GM08714 (cell line): ENCODE results near the gene ACKR3.

Experiments
- H3K4me3 ChIP-seq: fragments of 200-500 bp; sonication (Bioruptor generic); 2 replicates; pipeline ENCODE4 v1.5.1; 2014; ENCODE audit warnings: mild to moderate bottlenecking, low read length, inconsistent platforms
- ZNF274 ChIP-seq: IDR thresholded peaks from 2 replicates; pipeline ENCODE4 v1.6.1; 2012; ENCODE audit warnings: mild to moderate bottlenecking, low read depth, low read length

ACKR3 gene

GRCh38 chr2:236554629-236555282 is 14.9 kb upstream of the ACKR3 start:
- no peak for TF ChIP-seq ZNF274
- no peak overlapping the region for H3K4me3 ChIP-seq

- H3K4me3 ChIP-seq, result no peak overlapping the region
- TF ChIP-seq ZNF274, result no peak
Measured at GRCh38 chr2:236555481-236555880, 14.1 kb upstream of the ACKR3 start.

- H3K4me3 ChIP-seq, result no peak overlapping the region
- no peak for TF ChIP-seq ZNF274
Measured at GRCh38 chr2:236557306-236558030, 12.2 kb upstream of the ACKR3 start.

GRCh38 chr2:236558036-236558435 is 11.6 kb upstream of the ACKR3 start:
- TF ChIP-seq ZNF274, result no peak
- H3K4me3 ChIP-seq, result no peak overlapping the region

GRCh38 chr2:236558993-236559978 is 10.3 kb upstream of the ACKR3 start:
- no peak for TF ChIP-seq ZNF274
- no peak overlapping the region for H3K4me3 ChIP-seq

GRCh38 chr2:236561874-236562273 is 7.8 kb upstream of the ACKR3 start:
- no peak for TF ChIP-seq ZNF274
- H3K4me3 ChIP-seq, result no peak overlapping the region

- H3K4me3 ChIP-seq, result no peak overlapping the region
- no peak for TF ChIP-seq ZNF274
Measured at GRCh38 chr2:236562434-236562833, 7.2 kb upstream of the ACKR3 start.

- no peak overlapping the region for H3K4me3 ChIP-seq
- TF ChIP-seq ZNF274, result no peak
Measured at GRCh38 chr2:236563953-236564352, 5.7 kb upstream of the ACKR3 start.

GRCh38 chr2:236565212-236565611 is 4.4 kb upstream of the ACKR3 start:
- H3K4me3 ChIP-seq, result no peak overlapping the region
- TF ChIP-seq ZNF274, result no peak

- TF ChIP-seq ZNF274, result no peak
- no peak overlapping the region for H3K4me3 ChIP-seq
Measured at GRCh38 chr2:236565879-236566402, 3.7 kb upstream of the ACKR3 start.

- no peak overlapping the region for H3K4me3 ChIP-seq
- TF ChIP-seq ZNF274, result no peak
Measured at GRCh38 chr2:236566596-236566995, 3.0 kb upstream of the ACKR3 start.

- no peak for TF ChIP-seq ZNF274
Measured at GRCh38 chr2:236568068-236568921, 1.3 kb upstream of the ACKR3 start.

GRCh38 chr2:236568922-236569572 is 578 bp upstream of the ACKR3 start:
- no peak for TF ChIP-seq ZNF274
- no peak overlapping the region; the same call in 1 of the 2 replicates for H3K4me3 ChIP-seq

More at GRCh38 chr2:236568068-236568921, 1.3 kb upstream of the ACKR3 start:
- peak overlapping the region; percentile 38; the same call in 1 of the 2 replicates for H3K4me3 ChIP-seq
